Astrocyte of the spinal cord (primary cell): ENCODE results near the gene ADARB2.

Experiments
- DNase-seq: peaks from one replicate; pipeline ENCODE4 v3.0.0; 2011; ENCODE audit warnings: low read depth, low spot score
- H3K4me3 ChIP-seq: 2 replicates; pipeline ENCODE4 v1.5.1; 2011; ENCODE audit warnings: low read depth, mild to moderate bottlenecking, low read length, moderate library complexity
- in situ Hi-C: cut with HindIII; loops from 2 replicates; pipeline ENCODE4 v1.10.0; 2017; ENCODE audit warnings: low sequenced_read_pairs
- TF ChIP-seq, protein P1 (sequence below): IDR thresholded peaks from 2 replicates; pipeline ENCODE4 v1.5.1; 2012; ENCODE audit warnings: low read depth, mild to moderate bottlenecking, low read length, inconsistent platforms

ADARB2 gene

GRCh38 chr10:1577373-1577770 is 160.0 kb downstream of the ADARB2 start:
- no peak for DNase-seq
- no peak overlapping the region for H3K4me3 ChIP-seq
- TF ChIP-seq, protein P1, sequence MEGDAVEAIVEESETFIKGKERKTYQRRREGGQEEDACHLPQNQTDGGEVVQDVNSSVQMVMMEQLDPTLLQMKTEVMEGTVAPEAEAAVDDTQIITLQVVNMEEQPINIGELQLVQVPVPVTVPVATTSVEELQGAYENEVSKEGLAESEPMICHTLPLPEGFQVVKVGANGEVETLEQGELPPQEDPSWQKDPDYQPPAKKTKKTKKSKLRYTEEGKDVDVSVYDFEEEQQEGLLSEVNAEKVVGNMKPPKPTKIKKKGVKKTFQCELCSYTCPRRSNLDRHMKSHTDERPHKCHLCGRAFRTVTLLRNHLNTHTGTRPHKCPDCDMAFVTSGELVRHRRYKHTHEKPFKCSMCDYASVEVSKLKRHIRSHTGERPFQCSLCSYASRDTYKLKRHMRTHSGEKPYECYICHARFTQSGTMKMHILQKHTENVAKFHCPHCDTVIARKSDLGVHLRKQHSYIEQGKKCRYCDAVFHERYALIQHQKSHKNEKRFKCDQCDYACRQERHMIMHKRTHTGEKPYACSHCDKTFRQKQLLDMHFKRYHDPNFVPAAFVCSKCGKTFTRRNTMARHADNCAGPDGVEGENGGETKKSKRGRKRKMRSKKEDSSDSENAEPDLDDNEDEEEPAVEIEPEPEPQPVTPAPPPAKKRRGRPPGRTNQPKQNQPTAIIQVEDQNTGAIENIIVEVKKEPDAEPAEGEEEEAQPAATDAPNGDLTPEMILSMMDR = no peak
- in situ Hi-C loops = no loop called here

- DNase-seq = no peak
- no peak overlapping the region for H3K4me3 ChIP-seq
- TF ChIP-seq, protein P1 = no peak
- in situ Hi-C loops = no loop called here
These were observed 160.6 kb downstream of the ADARB2 start for GRCh38 chr10:1576467-1577372.

- no peak for DNase-seq
- no peak overlapping the region for H3K4me3 ChIP-seq
- in situ Hi-C loops = no loop called here
- TF ChIP-seq, protein P1 = no peak
These were observed 161.7 kb downstream of the ADARB2 start for GRCh38 chr10:1575481-1576244.

DNA sequence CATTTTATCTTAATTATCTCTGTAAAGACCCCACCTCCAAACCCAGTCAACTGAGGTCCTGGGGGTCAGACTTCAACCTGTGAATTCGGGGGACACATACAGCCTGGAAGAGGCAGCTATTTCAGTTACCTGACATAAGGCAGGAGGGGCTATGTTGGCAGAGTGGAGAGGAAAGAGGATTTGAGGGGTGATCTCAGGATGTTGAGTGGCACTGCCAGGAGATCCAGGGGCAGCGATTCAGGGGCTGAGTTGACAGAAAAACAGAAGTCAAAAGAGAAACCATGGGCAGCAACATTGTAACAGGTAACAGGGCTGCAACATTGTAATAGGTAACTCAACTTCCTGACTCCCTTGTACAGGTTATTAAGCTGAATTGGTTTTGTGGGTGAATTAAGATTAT is 162.6 kb downstream of the ADARB2 start:
- TF ChIP-seq, protein P1 = no peak
- in situ Hi-C loops = no loop called here
- DNase-seq = no peak
- no peak overlapping the region for H3K4me3 ChIP-seq

GRCh38 chr10:1573981-1574380 is 163.3 kb downstream of the ADARB2 start:
- no peak for DNase-seq
- in situ Hi-C loops = no loop called here

DNA sequence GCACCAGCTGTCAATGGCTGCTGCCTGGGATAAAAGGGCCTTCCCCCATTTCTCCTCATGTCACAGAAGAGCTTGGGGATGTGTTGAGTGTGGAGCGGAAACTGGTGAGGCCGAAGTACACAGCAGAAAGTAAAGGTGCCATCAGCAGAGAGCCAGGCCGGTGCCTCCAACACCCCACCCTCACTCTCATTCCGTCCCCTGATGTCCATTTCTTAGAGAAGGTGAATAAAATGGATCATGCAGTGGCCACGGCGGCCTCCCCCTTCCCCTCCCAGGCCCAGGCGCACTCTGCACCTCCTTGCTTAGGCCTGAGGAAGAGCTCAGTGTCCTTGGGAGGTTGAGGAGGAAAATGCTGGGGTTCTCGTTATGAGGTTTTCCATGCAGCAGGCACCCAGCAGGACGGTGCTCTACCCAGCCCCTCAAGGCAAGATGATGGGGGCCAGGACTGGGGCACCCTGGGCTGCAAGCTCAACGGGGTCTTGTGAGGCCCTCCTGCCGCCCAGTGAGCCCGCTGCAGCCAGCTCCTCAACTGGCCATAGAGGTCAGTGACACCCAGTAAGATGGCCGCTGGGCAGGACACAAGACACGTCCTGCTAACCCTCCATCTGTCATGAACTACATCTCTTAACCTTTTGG is 163.9 kb downstream of the ADARB2 start:
- no peak for DNase-seq
- no peak overlapping the region for H3K4me3 ChIP-seq
- in situ Hi-C loops = no loop called here
- TF ChIP-seq, protein P1 = no peak

More at GRCh38 chr10:1573981-1574380, 163.3 kb downstream of the ADARB2 start:
- TF ChIP-seq, protein P1 = no peak
- H3K4me3 ChIP-seq = no peak overlapping the region
